OCI-LY3 (cell line): Measurements from ENCODE around the gene KCTD16.

Experiments
- CTCF ChIP-seq: fragments of 200-600, 300-600 bp; sonication (generic); IDR thresholded peaks from 2 replicates; pipeline ENCODE4 v1.5.1; 2014; ENCODE audit warnings: antibody characterized with exemption, low read length, low read depth
- EZH2phosphoT487 ChIP-seq: fragments of 200-600 bp; shearing (Covaris generic); IDR thresholded peaks from 2 replicates; pipeline ENCODE4 v1.6.1; 2018; ENCODE audit warnings: antibody characterized with exemption, mixed run types, low read depth

GRCh38 chr5:144289277-144289676 is 118.6 kb downstream of the KCTD16 start:
- TF ChIP-seq CTCF, result no peak
- no peak for TF ChIP-seq EZH2phosphoT487
